ENCODE results near the gene TRAP1.
A peak's percentile ranks its signal among the peaks of the same experiment; 100 is the strongest.

The TRAP1 gene

DNA sequence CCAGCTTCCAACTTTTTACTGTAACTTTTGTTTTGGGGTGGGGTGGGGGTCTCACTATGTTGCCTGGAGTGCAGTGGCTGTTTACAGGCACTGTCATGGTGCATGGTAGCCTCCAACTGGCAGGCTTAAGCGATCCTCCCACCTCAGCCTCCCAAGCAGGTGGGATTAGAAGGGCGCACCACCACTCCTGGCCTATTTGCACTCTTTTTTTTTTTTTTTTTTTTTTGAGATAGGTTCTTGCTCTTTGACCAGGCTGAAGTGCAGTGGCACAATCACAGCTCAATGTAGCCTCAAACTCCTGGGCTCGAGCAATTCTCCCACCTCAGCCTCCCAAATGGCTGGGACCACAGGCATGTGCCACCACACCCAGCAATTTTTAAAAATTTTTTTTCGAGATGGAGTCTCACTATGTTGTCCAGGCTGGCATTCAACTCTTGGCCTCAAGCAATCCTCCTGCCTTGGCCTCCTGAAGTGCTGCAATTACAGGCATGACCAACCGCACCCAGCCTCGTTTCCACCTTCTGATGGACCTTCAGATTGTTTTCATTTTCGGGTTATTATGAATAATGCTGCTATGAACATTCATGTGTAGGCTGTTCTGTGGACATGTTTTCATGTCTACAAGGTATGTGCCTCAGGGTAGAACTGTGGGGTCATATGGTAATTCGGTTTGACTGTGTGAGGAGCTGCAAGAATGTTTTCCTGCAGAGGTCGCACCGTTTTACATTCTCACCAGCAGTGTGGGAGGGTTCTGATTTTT is 10.9 kb downstream of the TRAP1 start:
- no peak for DNase-seq

DNA sequence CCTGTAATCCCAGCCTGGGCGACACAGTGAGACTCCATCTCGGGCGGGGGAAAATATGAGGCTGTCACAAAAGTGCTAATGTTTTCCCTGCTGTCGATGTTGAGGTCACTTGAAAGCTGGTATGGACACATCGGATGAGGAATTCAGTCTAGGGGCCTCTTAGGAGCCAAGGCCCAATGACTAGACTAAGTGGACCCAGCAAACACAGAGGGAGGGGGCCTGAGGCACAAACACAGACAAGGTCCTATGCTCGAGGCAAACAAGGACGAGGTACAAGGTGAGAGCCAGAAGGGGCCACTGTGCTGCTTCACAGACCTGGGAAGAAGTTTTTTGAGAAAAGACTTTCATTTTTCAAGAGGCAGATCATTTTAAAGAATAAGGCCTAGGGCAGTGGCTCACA is 15.2 kb downstream of the TRAP1 start:
- no peak for DNase-seq

GRCh38 chr16:3701531-3701930 is 15.8 kb downstream of the TRAP1 start:
- DNase-seq = no peak

DNA sequence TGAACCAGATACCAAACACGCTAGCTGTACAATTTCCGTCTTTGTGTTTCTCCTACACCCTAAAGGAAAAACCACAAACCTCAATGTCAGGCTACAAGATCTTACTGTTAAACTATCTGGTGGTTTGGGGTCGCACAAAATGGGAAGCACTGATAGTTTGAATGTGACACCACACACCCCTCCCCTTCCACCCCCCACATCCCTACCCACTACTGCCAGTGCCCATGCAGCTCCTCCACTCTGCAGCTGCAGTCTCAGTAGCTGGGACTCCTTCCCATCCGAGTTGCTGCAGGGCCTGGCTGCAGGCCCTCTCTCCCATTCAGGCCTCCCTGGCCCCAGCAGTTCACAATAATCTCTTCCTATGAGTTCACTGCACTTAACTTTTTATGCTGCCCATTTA is 18.4 kb downstream of the TRAP1 start:
- DNase-seq = no peak

GRCh38 chr16:3696425-3697218 is 20.7 kb downstream of the TRAP1 start:
- no peak for DNase-seq

- no peak for DNase-seq
Observed at GRCh38 chr16:3695610-3696369, 21.5 kb downstream of the TRAP1 start.

DNA sequence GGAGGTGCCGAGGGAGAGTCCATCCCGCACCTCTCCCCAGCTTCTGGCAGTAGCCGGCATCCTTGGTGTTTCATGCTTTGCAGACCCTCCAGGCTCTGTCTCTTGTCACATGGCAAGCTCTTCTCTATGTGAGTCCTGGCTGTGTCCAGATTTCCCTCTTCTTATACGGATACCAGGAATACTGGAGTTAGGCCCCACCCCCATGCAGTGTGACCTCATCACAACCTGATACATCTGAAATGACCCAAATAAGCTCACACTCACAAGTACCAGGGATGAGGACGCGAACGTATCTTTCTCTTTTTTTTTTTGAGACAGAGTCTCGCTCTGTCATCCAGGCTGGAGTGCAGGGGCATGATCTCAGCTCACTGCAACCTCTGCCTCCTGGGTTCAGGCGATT is 23.3 kb downstream of the TRAP1 start:
- DNase-seq = no peak

DNA sequence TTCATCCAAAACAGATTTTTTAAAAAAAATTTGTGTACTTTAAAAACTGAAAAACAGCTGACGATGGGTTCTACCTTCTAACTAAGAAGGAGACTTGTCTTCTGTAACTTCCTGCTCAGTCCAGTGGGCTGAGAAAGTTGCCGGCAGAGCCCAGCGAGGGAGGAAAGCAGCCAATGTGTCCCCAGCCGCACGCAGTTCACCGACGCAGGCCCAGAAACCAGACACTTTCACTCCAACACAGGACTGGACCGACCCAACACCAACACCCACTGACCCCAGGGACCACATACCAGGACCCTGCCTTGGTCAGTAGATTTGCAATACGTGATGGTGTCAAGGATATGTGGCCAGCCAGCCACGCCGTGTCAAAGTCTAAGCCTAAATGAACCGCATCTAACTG is 25.6 kb downstream of the TRAP1 start:
- DNase-seq = no peak

DNA sequence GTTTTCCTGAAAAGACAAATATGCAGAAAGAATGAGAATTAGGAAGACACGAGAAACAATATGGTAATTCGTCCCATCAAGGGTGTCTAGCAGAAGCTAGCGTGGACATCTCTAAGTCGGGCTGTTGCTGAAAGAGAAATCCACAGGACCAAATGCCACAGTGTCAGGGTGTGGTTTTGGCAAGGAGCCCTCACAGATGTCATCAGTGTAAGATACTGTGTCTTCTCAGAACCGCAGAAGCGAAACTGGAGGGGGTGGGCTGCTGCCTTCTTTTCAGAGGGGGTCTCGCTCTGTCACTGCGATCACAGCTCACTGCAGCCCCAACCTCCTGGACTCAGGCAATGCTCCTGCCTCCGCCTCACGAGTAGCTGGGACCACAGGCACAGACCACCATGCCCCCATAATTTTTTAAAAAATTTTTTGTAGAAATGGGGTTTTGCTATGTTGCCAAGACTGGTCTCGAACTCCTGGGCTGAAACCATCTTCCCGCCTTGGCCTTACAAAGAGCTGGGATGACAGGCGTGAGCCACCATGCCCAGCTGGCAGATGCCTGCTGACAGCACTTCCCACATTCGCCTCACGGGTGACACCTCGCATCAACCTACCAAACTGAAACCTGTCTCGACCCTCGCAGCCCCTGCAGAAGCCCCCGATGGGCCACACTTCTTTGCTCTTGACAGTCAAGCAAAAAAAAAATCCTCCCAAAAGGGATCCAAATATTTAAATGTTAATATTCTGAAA is 26.2 kb downstream of the TRAP1 start:
- DNase-seq = no peak

DNA sequence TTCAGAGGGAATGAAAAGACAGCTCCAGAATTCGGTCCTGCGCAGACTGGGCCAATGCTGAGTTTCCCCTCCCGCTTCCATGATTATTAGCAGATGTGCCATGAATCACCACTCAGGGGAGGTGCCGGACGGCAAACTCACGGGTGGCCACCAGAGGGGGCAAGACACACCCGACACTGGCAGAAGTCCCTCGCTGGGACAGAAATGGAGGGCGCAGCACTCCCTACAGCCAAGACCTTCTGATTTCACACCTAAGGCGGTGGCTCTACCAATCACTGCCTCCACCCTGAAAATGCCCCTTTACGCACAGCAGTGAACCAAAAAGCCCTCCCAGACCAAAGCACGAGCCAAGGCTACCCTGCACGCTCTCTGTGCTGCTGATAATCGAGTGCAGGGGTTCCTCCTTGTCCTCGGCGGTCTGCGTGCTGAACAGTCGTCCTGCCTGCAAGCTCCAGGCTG is 26.8 kb downstream of the TRAP1 start:
- peak; percentile 68 for DNase-seq

DNA sequence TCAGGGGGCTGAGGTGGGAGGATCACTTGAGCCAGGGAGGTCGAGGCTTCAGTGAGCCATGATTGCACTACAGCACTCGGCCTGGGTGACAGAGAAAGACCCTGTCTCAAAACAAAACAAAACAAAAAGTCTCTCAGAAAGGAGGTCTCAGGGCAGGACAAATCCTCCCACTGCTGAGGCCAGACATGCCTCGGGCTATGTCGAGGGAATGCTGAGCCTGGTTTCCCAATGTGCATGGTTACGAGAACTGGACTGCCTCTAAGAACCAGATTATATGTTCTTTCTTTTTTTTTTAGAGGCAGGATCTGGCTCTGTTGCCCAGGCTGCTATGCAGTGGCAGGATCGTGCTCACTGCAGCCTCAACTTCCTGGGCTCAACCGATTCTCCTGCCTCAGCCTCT is 27.6 kb downstream of the TRAP1 start:
- DNase-seq = no peak

- no peak for DNase-seq
Observed at GRCh38 chr16:3687792-3688191, 29.5 kb downstream of the TRAP1 start.

DNA sequence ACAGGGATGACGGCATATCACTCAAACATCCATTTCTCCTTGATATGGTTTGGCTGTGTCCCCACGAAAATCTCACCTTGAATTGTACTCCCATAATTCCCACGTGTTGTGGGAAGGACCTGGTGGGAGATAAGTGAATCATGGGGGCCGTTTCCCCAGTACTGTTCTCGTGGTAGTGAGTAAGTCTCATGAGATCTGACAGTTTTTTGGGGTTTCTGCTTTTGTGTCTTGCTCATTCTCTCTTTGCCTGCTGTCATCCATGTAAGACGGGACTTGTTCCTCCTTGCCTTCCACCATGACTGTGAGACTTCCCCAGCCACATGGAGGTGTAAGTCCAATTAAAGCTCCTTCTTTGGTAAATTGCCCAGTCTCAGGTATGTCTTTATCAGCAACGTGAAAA is 30.3 kb downstream of the TRAP1 start:
- DNase-seq = no peak

DNA sequence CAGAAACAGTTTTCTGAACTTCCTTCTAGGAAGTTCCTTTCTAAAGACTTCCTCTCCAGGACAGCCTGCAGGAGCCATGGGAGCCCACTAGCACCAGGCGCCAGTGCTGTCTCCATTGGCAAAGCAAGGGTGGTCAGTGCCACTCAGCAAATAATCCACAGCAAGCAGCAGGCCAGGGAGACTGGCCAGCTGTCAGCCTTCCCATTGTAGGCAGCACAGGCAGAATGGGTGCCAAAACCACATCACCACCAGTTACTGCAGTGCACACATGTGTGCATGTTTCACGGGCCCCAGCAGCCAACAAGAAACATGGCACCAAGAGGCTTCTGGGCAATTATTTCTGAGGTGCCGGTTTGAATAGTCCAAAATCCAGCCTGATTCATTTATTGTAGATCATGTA is 36.1 kb downstream of the TRAP1 start:
- no peak for DNase-seq

DNA sequence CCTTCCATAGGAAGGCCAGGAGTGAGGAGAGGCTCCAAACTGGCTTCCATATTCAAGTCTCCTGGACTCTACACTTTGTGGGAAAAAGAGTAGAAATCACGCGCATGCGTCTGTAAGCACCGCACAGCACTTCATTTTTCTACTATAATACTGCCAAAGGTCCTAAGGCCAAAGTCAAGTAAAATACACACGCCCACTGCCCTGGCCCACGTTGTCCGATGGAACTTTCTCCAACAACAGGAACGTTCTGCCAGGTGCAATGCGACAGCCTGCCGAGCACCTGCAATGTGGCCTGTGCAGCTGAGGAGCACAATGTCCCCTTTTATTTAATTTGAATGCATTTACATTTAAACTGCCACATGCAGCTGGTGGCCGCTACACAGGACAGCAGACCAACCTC is 39.3 kb downstream of the TRAP1 start:
- DNase-seq = no peak

GRCh38 chr16:3675601-3676130 is 41.7 kb downstream of the TRAP1 start:
- DNase-seq = no peak

DNA sequence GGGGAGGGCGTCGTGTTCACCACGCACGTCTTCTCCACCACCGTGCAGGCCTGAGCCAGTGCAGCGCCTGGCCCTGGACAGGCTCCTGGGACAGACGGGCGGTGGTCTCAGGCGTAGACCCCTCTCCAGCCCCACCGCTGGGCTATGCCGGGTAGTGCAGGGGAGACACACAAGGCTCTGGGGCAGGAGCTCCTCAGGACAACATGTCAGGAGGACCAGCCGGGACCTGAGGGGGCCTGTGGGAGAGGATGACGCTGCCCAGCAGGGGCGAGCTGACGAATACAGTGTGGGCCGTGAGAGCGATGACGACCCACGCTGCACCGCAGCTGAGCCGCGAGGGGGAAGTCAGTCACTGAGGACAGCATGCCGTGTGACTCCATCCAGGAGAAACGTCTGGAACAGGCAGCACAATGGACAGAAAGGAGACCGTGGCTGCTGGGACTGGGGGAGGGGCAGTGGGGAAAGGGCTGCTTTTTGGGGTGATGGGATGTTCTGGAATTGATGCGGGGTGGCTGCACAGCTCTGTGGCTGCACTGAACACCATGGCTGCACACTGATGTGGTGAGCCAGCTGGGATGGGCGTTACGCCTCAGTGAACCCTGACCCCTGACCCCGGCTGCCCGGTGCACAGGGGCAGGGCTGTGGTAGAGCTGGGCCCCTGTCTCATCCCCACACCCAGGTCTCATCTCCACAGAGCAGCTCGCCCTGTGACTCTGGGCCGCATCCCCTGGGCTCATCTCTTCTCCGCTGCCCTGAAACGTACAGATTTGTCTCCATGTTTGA is 42.6 kb downstream of the TRAP1 start:
- DNase-seq = no peak

- no peak for DNase-seq
Observed at GRCh38 chr16:3673676-3674377, 43.5 kb downstream of the TRAP1 start.

DNA sequence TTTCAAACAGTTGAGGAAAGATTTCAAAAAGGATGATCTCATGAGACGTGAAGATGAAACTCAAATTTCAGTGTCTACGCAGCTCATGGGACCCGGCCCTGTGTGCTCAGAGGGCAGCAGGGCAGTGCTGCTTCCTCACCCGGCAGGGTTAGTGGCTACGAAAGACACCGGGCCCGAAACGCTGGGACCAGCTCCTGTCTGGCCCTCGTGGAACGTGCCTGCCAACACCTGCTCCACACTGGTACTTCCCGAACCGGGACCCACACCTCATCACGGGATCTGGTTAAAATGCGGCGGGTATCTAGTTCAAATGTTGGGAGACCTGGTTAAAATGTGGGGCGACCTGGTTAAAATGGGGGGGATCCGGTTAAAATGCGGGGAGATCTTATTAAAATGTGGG is 44.1 kb downstream of the TRAP1 start:
- DNase-seq = no peak

GRCh38 chr16:3672571-3673041 is 44.7 kb downstream of the TRAP1 start:
- no peak for DNase-seq

- DNase-seq = no peak
Observed at GRCh38 chr16:3671424-3671823, 45.9 kb downstream of the TRAP1 start.

Measured in NCI-H2227 treated with DMSO at 0.1 percent for 48 hours (cell line).